ENCODE measurements around the gene IL17C.
"Not testable (repeated sequence)": the region's sequence is repeated elsewhere in the genome, so short reads cannot be mapped to it uniquely, and the experiment has no call there.

- TF ChIP-seq CTCF, POLR2A (IDR thresholded peaks at IDR 0.05): not testable (repeated sequence)
Measured at GRCh38 chr16:88609426-88609825, 28.9 kb upstream of the IL17C start.
